ENCODE results near the gene MAP3K21. TPM values are rescaled to one million over a fixed set of nuclear protein-coding genes. Genes with fewer than 3 reads are reported as not detected.

Gene MAP3K21
- total RNA-seq, 1 donor from 2014 or later, result 0.11 TPM

DNA sequence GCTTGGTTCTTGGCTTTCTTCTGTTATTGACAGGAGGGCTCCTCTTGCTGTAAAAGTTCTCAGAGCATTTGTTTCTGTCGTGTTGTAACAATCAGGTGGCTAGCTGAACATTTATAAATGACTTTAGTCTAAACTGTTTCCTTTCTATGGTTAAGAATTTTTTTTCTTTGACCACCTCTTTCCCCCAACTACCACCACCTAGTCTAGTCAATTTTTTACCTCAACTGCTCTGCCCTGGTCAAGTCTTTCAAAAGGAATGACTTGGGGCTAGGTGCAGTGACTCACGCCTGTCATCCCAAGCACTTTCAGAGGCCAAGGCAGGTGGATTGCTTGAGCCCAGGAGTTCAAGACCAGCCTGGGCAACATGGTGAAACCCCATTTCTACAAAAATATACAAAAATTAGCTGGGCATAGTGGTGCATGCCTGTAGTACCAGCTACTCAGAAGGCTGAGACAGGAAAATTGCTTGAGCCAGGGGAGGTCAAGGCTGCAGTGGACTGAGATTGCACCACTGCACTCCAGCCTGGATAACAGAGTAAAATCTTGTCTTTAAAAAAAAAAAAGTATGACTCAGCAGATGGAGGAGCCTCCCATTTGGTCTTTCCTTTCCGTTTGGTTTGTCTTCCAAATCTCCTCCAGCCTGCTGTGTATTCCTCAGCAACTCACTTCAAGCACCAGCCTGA lies 40.7 kb downstream of the MAP3K21 start:
- Mint-ChIP-seq H3K27ac (ENCODE audit: unreplicated experiment) (no peak overlapping the region), H3K4me3 (ENCODE audit: unreplicated experiment) (no peak overlapping the region), H3K27me3 (ENCODE audit: unreplicated experiment) (peaks cover 27% of the 10 kb centered on the region), H3K9me3 (ENCODE audit: unreplicated experiment) (no peaks in the 10 kb centered on the region), H3K36me3 (ENCODE audit: unreplicated experiment) (no peaks in the 10 kb centered on the region), H3K4me1 (ENCODE audit: unreplicated experiment) (no peaks in the 10 kb centered on the region)
- TF ChIP-seq, protein P1, sequence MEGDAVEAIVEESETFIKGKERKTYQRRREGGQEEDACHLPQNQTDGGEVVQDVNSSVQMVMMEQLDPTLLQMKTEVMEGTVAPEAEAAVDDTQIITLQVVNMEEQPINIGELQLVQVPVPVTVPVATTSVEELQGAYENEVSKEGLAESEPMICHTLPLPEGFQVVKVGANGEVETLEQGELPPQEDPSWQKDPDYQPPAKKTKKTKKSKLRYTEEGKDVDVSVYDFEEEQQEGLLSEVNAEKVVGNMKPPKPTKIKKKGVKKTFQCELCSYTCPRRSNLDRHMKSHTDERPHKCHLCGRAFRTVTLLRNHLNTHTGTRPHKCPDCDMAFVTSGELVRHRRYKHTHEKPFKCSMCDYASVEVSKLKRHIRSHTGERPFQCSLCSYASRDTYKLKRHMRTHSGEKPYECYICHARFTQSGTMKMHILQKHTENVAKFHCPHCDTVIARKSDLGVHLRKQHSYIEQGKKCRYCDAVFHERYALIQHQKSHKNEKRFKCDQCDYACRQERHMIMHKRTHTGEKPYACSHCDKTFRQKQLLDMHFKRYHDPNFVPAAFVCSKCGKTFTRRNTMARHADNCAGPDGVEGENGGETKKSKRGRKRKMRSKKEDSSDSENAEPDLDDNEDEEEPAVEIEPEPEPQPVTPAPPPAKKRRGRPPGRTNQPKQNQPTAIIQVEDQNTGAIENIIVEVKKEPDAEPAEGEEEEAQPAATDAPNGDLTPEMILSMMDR (IDR thresholded peaks at IDR 0.05), result no peak
- DNase-seq (ENCODE audit: extremely low spot score, unreplicated experiment), result no peak

DNA sequence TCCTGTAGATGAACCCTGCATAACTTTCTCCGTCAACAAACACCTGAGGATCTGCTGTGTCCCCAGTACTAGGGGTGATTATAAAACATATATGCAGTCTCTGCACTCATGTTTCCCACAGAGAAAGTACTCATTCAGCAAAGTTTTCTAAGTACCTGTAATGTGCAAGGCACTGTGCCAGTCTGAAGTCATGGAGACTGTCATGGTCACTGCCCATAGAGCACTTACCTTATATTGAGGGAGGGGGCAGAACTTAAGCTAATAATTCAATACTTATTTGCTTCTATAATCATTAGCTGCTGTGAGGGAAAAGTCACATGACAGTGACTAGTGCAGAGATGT lies 41.2 kb downstream of the MAP3K21 start:
- Mint-ChIP-seq H3K4me1 (ENCODE audit: unreplicated experiment) (no peaks in the 10 kb centered on the region), H3K27me3 (ENCODE audit: unreplicated experiment) (peaks cover 27% of the 10 kb centered on the region), H3K9me3 (ENCODE audit: unreplicated experiment) (no peaks in the 10 kb centered on the region), H3K27ac (ENCODE audit: unreplicated experiment) (no peak overlapping the region), H3K36me3 (ENCODE audit: unreplicated experiment) (no peaks in the 10 kb centered on the region), H3K4me3 (ENCODE audit: unreplicated experiment) (no peak overlapping the region)
- TF ChIP-seq, protein P1 (IDR thresholded peaks at IDR 0.05), result no peak
- no peak for DNase-seq (ENCODE audit: extremely low spot score, unreplicated experiment)

DNA sequence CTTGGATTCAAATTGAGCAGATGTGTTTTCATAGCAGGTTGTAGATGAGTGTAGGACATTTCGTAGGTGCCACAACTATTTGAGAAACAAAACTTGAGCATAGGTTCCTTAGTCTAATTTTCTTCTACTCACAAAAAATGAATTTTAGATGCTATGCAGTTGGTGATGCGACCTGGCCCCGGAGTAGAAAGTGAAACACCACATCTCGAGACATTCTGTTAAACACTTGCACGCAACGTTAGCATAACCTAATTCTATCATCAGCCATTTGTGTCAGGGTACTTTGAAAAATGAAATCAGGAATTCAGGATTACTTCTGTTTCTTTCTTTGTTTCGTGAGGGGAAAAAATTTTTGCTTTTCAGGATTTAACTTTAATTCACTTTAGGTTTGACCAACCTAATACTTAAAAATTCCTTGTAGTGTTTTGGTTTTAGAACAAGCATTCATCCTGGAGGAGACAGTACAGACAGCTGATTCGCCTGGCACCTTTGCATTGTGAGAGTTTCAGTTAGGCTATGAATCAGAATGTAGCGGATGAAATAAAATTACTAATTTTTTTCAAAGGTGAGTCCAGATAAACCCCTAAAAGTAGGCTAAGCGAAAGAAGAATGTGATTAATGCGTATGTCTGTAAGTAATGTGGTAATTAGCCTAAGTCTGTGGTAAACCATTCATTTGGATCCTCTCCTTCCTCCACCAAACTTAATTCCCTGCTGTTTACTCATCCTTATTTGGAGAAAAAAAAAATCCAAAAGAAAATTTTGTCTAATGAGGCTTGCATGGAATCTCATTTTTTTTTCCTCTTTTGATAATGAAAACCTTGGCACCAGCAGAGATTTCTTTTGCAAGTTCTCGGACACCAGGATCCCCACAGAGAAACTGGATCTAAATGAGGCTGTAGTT lies 44.9 kb downstream of the MAP3K21 start:
- Mint-ChIP-seq H3K27me3 (ENCODE audit: unreplicated experiment) (peaks cover 6% of the 10 kb centered on the region), H3K9me3 (ENCODE audit: unreplicated experiment) (no peaks in the 10 kb centered on the region), H3K27ac (ENCODE audit: unreplicated experiment) (no peak overlapping the region), H3K4me1 (ENCODE audit: unreplicated experiment) (no peaks in the 10 kb centered on the region), H3K4me3 (ENCODE audit: unreplicated experiment) (no peak overlapping the region), H3K36me3 (ENCODE audit: unreplicated experiment) (no peaks in the 10 kb centered on the region)
- TF ChIP-seq, protein P1 (IDR thresholded peaks at IDR 0.05), result no peak
- no peak for DNase-seq (ENCODE audit: extremely low spot score, unreplicated experiment)

DNA sequence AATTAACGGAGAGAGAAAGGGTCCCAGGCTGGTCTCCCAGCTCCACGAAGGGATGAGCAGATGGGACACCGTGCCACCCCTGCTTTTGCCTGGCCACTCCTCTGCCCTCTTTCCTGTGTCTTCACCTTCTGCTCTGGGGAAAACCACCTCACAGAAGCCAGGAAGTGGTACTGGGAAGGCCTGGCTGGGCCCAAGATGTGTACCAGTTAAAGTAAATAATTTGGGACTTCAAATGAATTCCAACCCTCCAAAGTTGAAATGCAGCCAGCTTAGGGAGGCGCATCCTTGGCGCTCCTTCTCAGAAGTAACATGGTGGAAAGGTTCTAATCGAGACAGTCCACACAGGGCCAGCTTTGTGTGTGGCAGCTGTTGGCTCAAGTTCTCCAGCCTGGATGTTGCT lies 45.7 kb downstream of the MAP3K21 start:
- peaks cover 6% of the 10 kb centered on the region for H3K27me3 Mint-ChIP-seq (ENCODE audit: unreplicated experiment)
- TF ChIP-seq, protein P1 (IDR thresholded peaks at IDR 0.05), result no peak
- no peak overlapping the region for H3K27ac Mint-ChIP-seq (ENCODE audit: unreplicated experiment)
- no peak for DNase-seq (ENCODE audit: extremely low spot score, unreplicated experiment)
- H3K4me3 Mint-ChIP-seq (ENCODE audit: unreplicated experiment), result no peak overlapping the region
- H3K36me3 Mint-ChIP-seq (ENCODE audit: unreplicated experiment), result no peaks in the 10 kb centered on the region
- H3K4me1 Mint-ChIP-seq (ENCODE audit: unreplicated experiment), result no peaks in the 10 kb centered on the region
- H3K9me3 Mint-ChIP-seq (ENCODE audit: unreplicated experiment), result no peaks in the 10 kb centered on the region

DNA sequence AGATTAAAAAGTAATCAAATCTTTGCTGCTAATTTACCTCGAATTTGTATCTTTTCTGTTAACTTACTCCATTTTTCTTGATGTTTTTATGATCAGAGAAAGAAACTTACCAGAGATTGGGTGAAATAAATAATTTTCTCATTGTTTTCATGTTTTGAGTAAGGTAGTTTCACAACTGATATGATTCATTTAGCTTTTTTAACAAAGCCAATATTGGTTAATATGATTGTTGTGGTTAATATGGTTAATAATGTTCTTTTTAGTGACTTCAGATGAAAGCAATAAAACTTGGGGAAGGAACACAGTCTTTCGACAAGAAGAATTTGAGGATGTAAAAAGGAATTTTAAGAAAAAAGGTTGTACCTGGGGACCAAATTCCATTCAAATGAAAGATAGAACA lies 48.1 kb downstream of the MAP3K21 start:
- Mint-ChIP-seq H3K27ac (ENCODE audit: unreplicated experiment) (no peak overlapping the region), H3K36me3 (ENCODE audit: unreplicated experiment) (no peaks in the 10 kb centered on the region), H3K9me3 (ENCODE audit: unreplicated experiment) (no peaks in the 10 kb centered on the region), H3K4me3 (ENCODE audit: unreplicated experiment) (no peak overlapping the region), H3K4me1 (ENCODE audit: unreplicated experiment) (no peaks in the 10 kb centered on the region), H3K27me3 (ENCODE audit: unreplicated experiment) (no peaks in the 10 kb centered on the region)
- DNase-seq (ENCODE audit: extremely low spot score, unreplicated experiment), result no peak
- TF ChIP-seq, protein P1 (IDR thresholded peaks at IDR 0.05), result no peak
